ENCODE results near the gene ZFAND3.
A peak's percentile ranks its signal among the peaks of the same experiment; 100 is the strongest.

Gene ZFAND3

GRCh38 chr6:38027685-38028373, 208.3 kb downstream of the ZFAND3 start:
- Histone ChIP-seq H3K9ac (ENCODE audit: low read length) (no peak overlapping the region), H3K27ac (ENCODE audit: low read length, poor library complexity, severe bottlenecking) (no peak overlapping the region), H2BK120ac (ENCODE audit: low read depth, low read length) (no peak overlapping the region), H3K79me1 (replicated peaks; ENCODE audit: low read length, poor library complexity, severe bottlenecking) (peaks cover 21% of the 10 kb centered on the region), H3K9me3 (ENCODE audit: control insufficient read depth, low read length) (peaks cover 3% of the 10 kb centered on the region), H2BK15ac (ENCODE audit: low read depth, poor library complexity, severe bottlenecking) (no peak overlapping the region), H2BK5ac (ENCODE audit: low read depth, low read length, poor library complexity, severe bottlenecking) (no peak overlapping the region), H4K91ac (ENCODE audit: low read length) (no peak overlapping the region), H3K14ac (ENCODE audit: low read length in 2 of 2) (no peak overlapping the region), H3K4me3 (ENCODE audit: insufficient read depth in 1 of 2, low read depth in 1 of 2, low read length in 2 of 2) (no peak overlapping the region), H4K8ac (ENCODE audit: low read length) (no peak overlapping the region), H3K27me3 (ENCODE audit: control insufficient read depth in 1 of 2, insufficient read depth in 1 of 2, low read length in 2 of 2) (no peaks in the 10 kb centered on the region), H3K4me2 (ENCODE audit: low read length, poor library complexity, severe bottlenecking) (no peak overlapping the region), H3K4me1 (ENCODE audit: control insufficient read depth, insufficient read depth, low read depth, low read length) (no peaks in the 10 kb centered on the region), H3K18ac (ENCODE audit: low read depth in 1 of 2, low read length in 2 of 2) (no peak overlapping the region), H3K4ac (ENCODE audit: low read depth in 1 of 2, low read length in 2 of 2) (no peak overlapping the region), H2BK12ac (ENCODE audit: low read length in 2 of 2) (no peak overlapping the region), H3K23ac (ENCODE audit: low read length in 2 of 2) (no peak overlapping the region), H2AFZ (ENCODE audit: low read depth, low read length) (no peak overlapping the region), H3K36me3 (ENCODE audit: control insufficient read depth in 1 of 2, insufficient read depth in 2 of 2, low read depth in 1 of 2, low read length in 2 of 2) (peaks cover 3 to 6% of the 10 kb centered on the region in 2 experiments), H2AK5ac (ENCODE audit: low read length, severe bottlenecking) (no peak overlapping the region)
- WGBS: 69% methylated on average over 2 of the region's 2 CpGs
- DNase-seq: peak; percentile 32

- Histone ChIP-seq H3K27ac (ENCODE audit: low read length, poor library complexity, severe bottlenecking) (no peak overlapping the region), H3K36me3 (ENCODE audit: control insufficient read depth in 1 of 2, insufficient read depth in 2 of 2, low read depth in 1 of 2, low read length in 2 of 2) (peaks cover 3 to 6% of the 10 kb centered on the region in 2 experiments), H3K18ac (ENCODE audit: low read depth in 1 of 2, low read length in 2 of 2) (no peak overlapping the region), H3K4me3 (ENCODE audit: insufficient read depth in 1 of 2, low read depth in 1 of 2, low read length in 2 of 2) (no peak overlapping the region), H3K79me1 (replicated peaks; ENCODE audit: low read length, poor library complexity, severe bottlenecking) (peaks cover 19% of the 10 kb centered on the region), H3K14ac (ENCODE audit: low read length in 2 of 2) (no peak overlapping the region), H3K9me3 (ENCODE audit: control insufficient read depth, low read length) (peaks cover 3% of the 10 kb centered on the region), H3K4ac (ENCODE audit: low read depth in 1 of 2, low read length in 2 of 2) (no peak overlapping the region), H2AFZ (ENCODE audit: low read depth, low read length) (no peak overlapping the region), H3K4me1 (ENCODE audit: control insufficient read depth, insufficient read depth, low read depth, low read length) (no peaks in the 10 kb centered on the region), H4K8ac (ENCODE audit: low read length) (no peak overlapping the region), H2BK5ac (ENCODE audit: low read depth, low read length, poor library complexity, severe bottlenecking) (no peak overlapping the region), H3K9ac (ENCODE audit: low read length) (no peak overlapping the region), H4K91ac (ENCODE audit: low read length) (no peak overlapping the region), H2AK5ac (ENCODE audit: low read length, severe bottlenecking) (no peak overlapping the region), H2BK12ac (ENCODE audit: low read length in 2 of 2) (no peak overlapping the region), H3K27me3 (ENCODE audit: control insufficient read depth in 1 of 2, insufficient read depth in 1 of 2, low read length in 2 of 2) (no peaks in the 10 kb centered on the region), H2BK15ac (ENCODE audit: low read depth, poor library complexity, severe bottlenecking) (no peak overlapping the region), H3K23ac (ENCODE audit: low read length in 2 of 2) (no peak overlapping the region), H3K4me2 (ENCODE audit: low read length, poor library complexity, severe bottlenecking) (no peak overlapping the region), H2BK120ac (ENCODE audit: low read depth, low read length) (no peak overlapping the region)
- DNase-seq: no peak
Observed at GRCh38 chr6:38030380-38030779, 210.9 kb downstream of the ZFAND3 start.

GRCh38 chr6:38032797-38033196, 213.3 kb downstream of the ZFAND3 start:
- H3K36me3 ChIP-seq (ENCODE audit: control insufficient read depth in 1 of 2, insufficient read depth in 2 of 2, low read depth in 1 of 2, low read length in 2 of 2): peaks cover 3 to 6% of the 10 kb centered on the region in 2 experiments
- DNase-seq: no peak
- no peak overlapping the region for H3K23ac ChIP-seq (ENCODE audit: low read length in 2 of 2)
- H3K27me3 ChIP-seq (ENCODE audit: control insufficient read depth in 1 of 2, insufficient read depth in 1 of 2, low read length in 2 of 2): no peaks in the 10 kb centered on the region
- H2BK120ac ChIP-seq (ENCODE audit: low read depth, low read length): no peak overlapping the region
- H2BK12ac ChIP-seq (ENCODE audit: low read length in 2 of 2): no peak overlapping the region
- no peak overlapping the region for H2BK15ac ChIP-seq (ENCODE audit: low read depth, poor library complexity, severe bottlenecking)
- H3K14ac ChIP-seq (ENCODE audit: low read length in 2 of 2): no peak overlapping the region
- no peak overlapping the region for H3K4me2 ChIP-seq (ENCODE audit: low read length, poor library complexity, severe bottlenecking)
- no peak overlapping the region for H2BK5ac ChIP-seq (ENCODE audit: low read depth, low read length, poor library complexity, severe bottlenecking)
- WGBS: no CpG with 5 or more reads among the region's 1 CpG
- H3K4ac ChIP-seq (ENCODE audit: low read depth in 1 of 2, low read length in 2 of 2): no peak overlapping the region
- no peak overlapping the region for H3K4me3 ChIP-seq (ENCODE audit: insufficient read depth in 1 of 2, low read depth in 1 of 2, low read length in 2 of 2)
- peaks cover 3% of the 10 kb centered on the region for H3K9me3 ChIP-seq (ENCODE audit: control insufficient read depth, low read length)
- H2AK5ac ChIP-seq (ENCODE audit: low read length, severe bottlenecking): no peak overlapping the region
- peaks cover 17% of the 10 kb centered on the region for H3K79me1 ChIP-seq (replicated peaks; ENCODE audit: low read length, poor library complexity, severe bottlenecking)
- no peak overlapping the region for H4K91ac ChIP-seq (ENCODE audit: low read length)
- no peak overlapping the region for H3K18ac ChIP-seq (ENCODE audit: low read depth in 1 of 2, low read length in 2 of 2)
- H3K4me1 ChIP-seq (ENCODE audit: control insufficient read depth, insufficient read depth, low read depth, low read length): no peaks in the 10 kb centered on the region
- H4K8ac ChIP-seq (ENCODE audit: low read length): no peak overlapping the region
- H3K27ac ChIP-seq (ENCODE audit: low read length, poor library complexity, severe bottlenecking): no peak overlapping the region
- no peak overlapping the region for H2AFZ ChIP-seq (ENCODE audit: low read depth, low read length)
- H3K9ac ChIP-seq (ENCODE audit: low read length): no peak overlapping the region

GRCh38 chr6:38033442-38033982, 214.0 kb downstream of the ZFAND3 start:
- DNase-seq: no peak
- Histone ChIP-seq H3K9me3 (ENCODE audit: control insufficient read depth, low read length) (peaks cover 3% of the 10 kb centered on the region), H4K8ac (ENCODE audit: low read length) (no peak overlapping the region), H3K14ac (ENCODE audit: low read length in 2 of 2) (no peak overlapping the region), H3K4me2 (ENCODE audit: low read length, poor library complexity, severe bottlenecking) (no peak overlapping the region), H3K79me1 (replicated peaks; ENCODE audit: low read length, poor library complexity, severe bottlenecking) (peaks cover 17% of the 10 kb centered on the region), H2BK5ac (ENCODE audit: low read depth, low read length, poor library complexity, severe bottlenecking) (no peak overlapping the region), H2BK12ac (ENCODE audit: low read length in 2 of 2) (no peak overlapping the region), H4K91ac (ENCODE audit: low read length) (no peak overlapping the region), H2AK5ac (ENCODE audit: low read length, severe bottlenecking) (no peak overlapping the region), H3K9ac (ENCODE audit: low read length) (no peak overlapping the region), H3K27me3 (ENCODE audit: control insufficient read depth in 1 of 2, insufficient read depth in 1 of 2, low read length in 2 of 2) (no peaks in the 10 kb centered on the region), H3K36me3 (ENCODE audit: control insufficient read depth in 1 of 2, insufficient read depth in 2 of 2, low read depth in 1 of 2, low read length in 2 of 2) (peaks cover 3 to 6% of the 10 kb centered on the region in 2 experiments), H3K4me1 (ENCODE audit: control insufficient read depth, insufficient read depth, low read depth, low read length) (no peaks in the 10 kb centered on the region), H3K4me3 (ENCODE audit: insufficient read depth in 1 of 2, low read depth in 1 of 2, low read length in 2 of 2) (no peak overlapping the region), H2BK120ac (ENCODE audit: low read depth, low read length) (no peak overlapping the region), H2AFZ (ENCODE audit: low read depth, low read length) (no peak overlapping the region), H3K23ac (ENCODE audit: low read length in 2 of 2) (no peak overlapping the region), H2BK15ac (ENCODE audit: low read depth, poor library complexity, severe bottlenecking) (no peak overlapping the region), H3K18ac (ENCODE audit: low read depth in 1 of 2, low read length in 2 of 2) (no peak overlapping the region), H3K4ac (ENCODE audit: low read depth in 1 of 2, low read length in 2 of 2) (no peak overlapping the region), H3K27ac (ENCODE audit: low read length, poor library complexity, severe bottlenecking) (no peak overlapping the region)
- WGBS: no CpG with 5 or more reads among the region's 1 CpG
